Esophagus squamous epithelium (tissue), 5 donors: ENCODE results near the gene METTL18. TPM values are rescaled to one million over a fixed set of nuclear protein-coding genes. Genes with fewer than 3 reads are reported as not detected.

Source experiments
- DNase-seq: peaks from one replicate; lab custom pipeline; 2025; lab: John Stamatoyannopoulos, UW
- H3K27ac ChIP-seq, 4 donors: fragments of 200-600 bp; sonication (generic); one replicate each; pipeline ENCODE4 v1.5.1; 2016 to 2019; ENCODE audit warnings: mild to moderate bottlenecking in 1 of 4
- H3K27me3 ChIP-seq, 4 donors: fragments of 200-600 bp; sonication (generic); 1 replicate in 3 of 4; 2 replicates in 1 of 4; pipeline versions ENCODE4 v1.5.1 to v1.6.0; 2017 to 2021; ENCODE audit warnings: antibody characterized with exemption in 1 of 4
- H3K36me3 ChIP-seq, 3 donors: fragments of 200-600 bp; sonication (generic); one replicate each; pipeline ENCODE4 v1.5.1; 2016 to 2019
- H3K4me1 ChIP-seq, 3 donors: fragments of 200-600 bp; sonication (generic); one replicate each; pipeline ENCODE4 v1.5.1; 2017 to 2019
- H3K4me3 ChIP-seq, 4 donors: fragments of 200-600 bp; sonication (generic); 1 replicate in 3 of 4; 2 replicates in 1 of 4; pipeline ENCODE4 v1.5.1; 2016 to 2019; ENCODE audit warnings: mild to moderate bottlenecking in 2 of 4, moderate library complexity in 1 of 4
- H3K9me3 ChIP-seq, 3 donors: fragments of 200-600 bp; sonication (generic); one replicate each; pipeline ENCODE4 v1.5.1; 2016 to 2019
- CTCF ChIP-seq, 6 experiments: fragments of 450-650 bp in 4 of 6; fragments of 200-600 bp in 2 of 6; sonication (generic) in 2 of 6; IDR thresholded peaks; one replicate each; pipeline ENCODE4 v1.5.1; 2016 to 2019; ENCODE audit warnings: antibody characterized with exemption in 6 of 6, mild to moderate bottlenecking in 4 of 6, moderate library complexity in 4 of 6
- POLR2A ChIP-seq, 4 donors: fragments of 450-650 bp; IDR thresholded peaks; one replicate each; pipeline ENCODE4 v1.6.1; 2017; ENCODE audit warnings: antibody characterized with exemption in 4 of 4, mild to moderate bottlenecking in 4 of 4, moderate library complexity in 3 of 4
- WGBS, 2 donors: methylation state at CpG; one replicate each; pipeline ENCODE4 v1.1.5; 2018; 5-methylcytosine and 5-hydroxymethylcytosine counted together
- intact Hi-C: fragments of 100-400 bp; cut with DNase I; formaldehyde crosslinking; loops from one replicate; pipeline ENCODE4 v1.15.0; 2022
- total RNA-seq, 4 donors: library from RNA; depleted of rRNA; stranded (reverse); fragments of >200 nt; gene quantifications; one replicate each; pipeline ENCODE4 v1.1.0, GENCODE V29; 2016
- donor health status: DM: yes; HTN: yes; CAD: no.

The METTL18 gene
- total RNA-seq, 4 donors from 2014 or later = 4.3 to 12.1 (median 6.4) TPM

GRCh38 chr1:169779970-169780369, 14.7 kb downstream of the METTL18 start:
- Histone ChIP-seq H3K4me1 (peaks cover 0 to 21% (median 0%) of the 10 kb centered on the region in 3 donors), H3K9me3 (no peaks in the 10 kb centered on the region), H3K27ac (no peak overlapping the region), H3K27me3 (no peaks in the 10 kb centered on the region), H3K36me3 (no peaks in the 10 kb centered on the region), H3K4me3 (no peak overlapping the region)
- DNase-seq = no peak
- intact Hi-C loops = no loop called here
- WGBS, 2 donors = 29 to 34% methylated on average over 4 of the region's 4 CpGs
- TF ChIP-seq CTCF (IDR thresholded peaks at IDR 0.05) = no peak

DNA sequence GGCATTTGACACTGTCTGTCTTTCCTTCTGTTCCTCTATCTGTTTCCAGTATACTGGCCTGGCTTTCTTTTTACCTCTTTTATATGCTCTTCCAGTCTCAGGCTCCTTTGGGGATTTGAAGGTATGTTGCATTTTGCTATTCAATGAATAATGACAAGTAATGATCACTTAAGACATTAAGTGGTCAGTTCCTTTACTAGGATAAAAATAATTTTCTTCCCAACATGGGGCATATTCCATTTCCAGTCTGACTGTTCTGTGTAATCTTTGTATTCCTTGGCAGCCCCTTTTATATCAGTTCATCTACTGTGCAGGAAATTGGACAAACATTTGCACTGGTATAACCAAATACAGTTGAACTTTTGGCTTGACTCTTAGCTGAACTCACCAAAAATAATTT, 15.6 kb downstream of the METTL18 start:
- Histone ChIP-seq H3K36me3 (no peaks in the 10 kb centered on the region), H3K4me1 (peaks cover 0 to 21% (median 0%) of the 10 kb centered on the region in 3 donors), H3K27ac (no peak overlapping the region), H3K4me3 (no peak overlapping the region), H3K9me3 (no peaks in the 10 kb centered on the region), H3K27me3 (no peaks in the 10 kb centered on the region)
- TF ChIP-seq CTCF (IDR thresholded peaks at IDR 0.05) (no peak), POLR2A (IDR thresholded peaks at IDR 0.05) (no peak)
- intact Hi-C loops = no loop called here
- DNase-seq = no peak

DNA sequence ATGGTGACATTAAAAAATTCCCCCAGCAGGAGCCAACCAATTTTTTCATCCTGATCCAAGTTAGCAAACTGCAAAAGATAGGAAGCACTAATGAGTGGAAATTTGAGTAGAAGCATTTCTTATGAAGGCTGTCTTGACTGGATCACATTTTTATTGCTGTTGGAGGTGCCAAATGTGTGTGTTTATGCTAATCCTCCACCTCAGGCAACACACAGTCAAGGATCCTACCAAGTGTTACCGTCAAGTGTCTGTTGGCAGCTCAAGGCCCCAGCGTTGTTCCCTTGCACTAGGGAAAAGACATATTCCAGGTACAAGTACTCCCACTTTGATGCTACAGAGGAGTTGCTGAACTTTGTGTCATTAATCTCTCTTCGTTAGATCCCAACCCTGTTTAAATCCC, 18.3 kb downstream of the METTL18 start:
- Histone ChIP-seq H3K27ac (no peak overlapping the region), H3K36me3 (no peaks in the 10 kb centered on the region), H3K27me3 (peaks cover 0 to 2% (median 0%) of the 10 kb centered on the region in 4 donors), H3K9me3 (no peaks in the 10 kb centered on the region), H3K4me1 (peaks cover 0 to 15% (median 0%) of the 10 kb centered on the region in 3 donors), H3K4me3 (no peak overlapping the region)
- intact Hi-C loops = no loop called here
- DNase-seq = no peak
- no peak for TF ChIP-seq CTCF (IDR thresholded peaks at IDR 0.05)
- TF ChIP-seq POLR2A (IDR thresholded peaks at IDR 0.05) = no peak
- WGBS, 2 donors = 45 to 62% methylated on average over 3 of the region's 3 CpGs

GRCh38 chr1:169768161-169768560, 26.5 kb downstream of the METTL18 start:
- no peaks in the 10 kb centered on the region for H3K9me3 ChIP-seq
- H3K4me3 ChIP-seq = no peak overlapping the region
- WGBS, 2 donors = 82 to 84% methylated on average over 2 of the region's 2 CpGs
- peaks cover 0 to 2% (median 0%) of the 10 kb centered on the region in 4 donors for H3K27me3 ChIP-seq
- no peak for TF ChIP-seq CTCF (IDR thresholded peaks at IDR 0.05)
- no peak for TF ChIP-seq POLR2A (IDR thresholded peaks at IDR 0.05)
- H3K4me1 ChIP-seq = no peaks in the 10 kb centered on the region
- no peak for DNase-seq
- H3K36me3 ChIP-seq = no peaks in the 10 kb centered on the region
- no peak overlapping the region for H3K27ac ChIP-seq
- intact Hi-C loops = no loop called here

GRCh38 chr1:169765580-169766331, 29.0 kb downstream of the METTL18 start:
- H3K4me3 ChIP-seq = no peak overlapping the region
- no peak for TF ChIP-seq POLR2A (IDR thresholded peaks at IDR 0.05)
- TF ChIP-seq CTCF (IDR thresholded peaks at IDR 0.05) = no peak
- intact Hi-C loops = no loop called here
- no peaks in the 10 kb centered on the region for H3K27me3 ChIP-seq
- H3K36me3 ChIP-seq = no peaks in the 10 kb centered on the region
- WGBS, 2 donors = 37 to 50% methylated on average over 7 of the region's 7 CpGs
- H3K4me1 ChIP-seq = no peaks in the 10 kb centered on the region
- no peak for DNase-seq
- H3K27ac ChIP-seq = no peak overlapping the region
- H3K9me3 ChIP-seq = no peaks in the 10 kb centered on the region
